GM23248 (cell line): ENCODE data around the gene EDIL3.

Source experiments
- EZH2 ChIP-seq: fragments of 200-600 bp; sonication (generic); IDR thresholded peaks from 2 replicates; pipeline ENCODE4 v1.6.1; 2018; ENCODE audit warnings: antibody characterized with exemption, mild to moderate bottlenecking; ENCODE audit not compliant: insufficient read depth, poor library complexity, severe bottlenecking
- EZH2phosphoT487 ChIP-seq: fragments of 200-600 bp; sonication (generic); IDR thresholded peaks from 2 replicates; pipeline ENCODE4 v1.6.1; 2018; ENCODE audit warnings: antibody characterized with exemption, moderate library complexity, mild to moderate bottlenecking, low read depth; ENCODE audit not compliant: insufficient read depth

DNA sequence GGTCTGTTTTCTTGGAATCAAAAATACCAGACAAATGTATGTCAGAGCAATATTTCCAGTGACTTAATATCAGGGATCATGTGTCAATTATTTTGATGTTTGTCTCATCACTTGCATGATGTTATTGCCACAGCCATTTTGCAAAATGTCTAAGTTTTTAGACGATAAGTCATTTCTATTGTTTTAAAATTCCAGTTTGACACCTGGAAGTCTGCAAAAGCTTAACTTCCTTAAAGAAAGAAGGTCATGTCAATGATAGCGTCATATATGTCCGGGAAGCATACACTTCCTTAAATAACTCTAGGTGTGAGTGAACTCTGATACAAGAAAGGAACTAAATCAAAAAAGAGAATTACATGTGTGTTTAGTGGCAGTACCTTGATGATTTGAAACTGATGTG is 259.5 kb downstream of the EDIL3 start:
- TF ChIP-seq EZH2 (no peak), EZH2phosphoT487 (no peak)
